Central memory CD8-positive, alpha-beta T cell (primary cell): ENCODE data around the gene CENPA.
"Not testable (repeated sequence)": the region's sequence is repeated elsewhere in the genome, so short reads cannot be mapped to it uniquely, and the experiment has no call there.

Experiments
- ATAC-seq: fragments of 150-1000 bp; cut with Tn5 transposase; replicated peaks from 2 replicates; pipeline ENCODE4 v1.10.0; 2022; ENCODE audit warnings: mild to moderate bottlenecking, moderate FRiP score, moderate number of reproducible peaks; ENCODE audit not compliant: poor library complexity, severe bottlenecking; ENCODE audit errors: extremely low read depth
- DNase-seq, 2 donors: peaks; one replicate each; pipeline ENCODE4 v3.0.0; 2021; ENCODE audit warnings: low spot score in 2 of 2
- H3K27ac Mint-ChIP-seq: one replicate; pipeline ENCODE4 v1.8.0; 2022; ENCODE audit warnings: low read depth, mild to moderate bottlenecking, moderate library complexity, mixed read lengths
- H3K27me3 Mint-ChIP-seq: one replicate; pipeline ENCODE4 v1.8.0; 2022; ENCODE audit warnings: mixed read lengths
- H3K36me3 Mint-ChIP-seq: one replicate; pipeline ENCODE4 v1.8.0; 2022; ENCODE audit warnings: mild to moderate bottlenecking, moderate library complexity, mixed read lengths; ENCODE audit not compliant: insufficient read depth
- H3K4me1 Mint-ChIP-seq: one replicate; pipeline ENCODE4 v1.8.0; 2022; ENCODE audit warnings: mixed read lengths
- H3K4me3 Mint-ChIP-seq: one replicate; pipeline ENCODE4 v1.8.0; 2022; ENCODE audit warnings: mild to moderate bottlenecking, moderate library complexity, mixed read lengths
- H3K9me3 Mint-ChIP-seq: one replicate; pipeline ENCODE4 v1.8.0; 2022; ENCODE audit warnings: mixed read lengths

The CENPA gene

GRCh38 chr2:26782876-26783704 lies 2.8 kb upstream of the CENPA start:
- peaks cover 6% of the 10 kb centered on the region for H3K4me1 Mint-ChIP-seq
- no peaks in the 10 kb centered on the region for H3K9me3 Mint-ChIP-seq
- DNase-seq: no peak
- peaks cover 27% of the 10 kb centered on the region for H3K36me3 Mint-ChIP-seq
- ATAC-seq: no peak
- no peak overlapping the region for H3K27ac Mint-ChIP-seq
- H3K4me3 Mint-ChIP-seq: no peak overlapping the region
- H3K27me3 Mint-ChIP-seq: no peaks in the 10 kb centered on the region

GRCh38 chr2:26784570-26785234 lies 1.2 kb upstream of the CENPA start:
- DNase-seq: no peak
- Mint-ChIP-seq H3K4me3 (peak overlapping the region; percentile 78), H3K9me3 (no peaks in the 10 kb centered on the region), H3K27ac (peak overlapping the region; percentile 47), H3K27me3 (no peaks in the 10 kb centered on the region), H3K36me3 (peaks cover 12% of the 10 kb centered on the region), H3K4me1 (peaks cover 6% of the 10 kb centered on the region)
- no peak for ATAC-seq

GRCh38 chr2:26786207-26787028 lies 562 bp downstream of the CENPA start:
- no peaks in the 10 kb centered on the region for H3K9me3 Mint-ChIP-seq
- peaks cover 6% of the 10 kb centered on the region for H3K4me1 Mint-ChIP-seq
- H3K36me3 Mint-ChIP-seq: peaks cover 5% of the 10 kb centered on the region
- no peaks in the 10 kb centered on the region for H3K27me3 Mint-ChIP-seq
- peak overlapping the region; percentile 78 for H3K4me3 Mint-ChIP-seq
- ATAC-seq (no peak), DNase-seq (no peak)
- H3K27ac Mint-ChIP-seq: peak overlapping the region; percentile 17

GRCh38 chr2:26792720-26793119 lies 6.9 kb downstream of the CENPA start:
- DNase-seq (no peak), ATAC-seq (no peak)
- Mint-ChIP-seq H3K9me3 (no peaks in the 10 kb centered on the region), H3K4me3 (no peak overlapping the region), H3K4me1 (no peaks in the 10 kb centered on the region), H3K27ac (no peak overlapping the region), H3K36me3 (peaks cover 6% of the 10 kb centered on the region), H3K27me3 (no peaks in the 10 kb centered on the region)

- ATAC-seq (no peak), DNase-seq (no peak)
- H3K36me3 Mint-ChIP-seq: peaks cover 6% of the 10 kb centered on the region
- H3K4me3 Mint-ChIP-seq: no peak overlapping the region
- no peaks in the 10 kb centered on the region for H3K27me3 Mint-ChIP-seq
- no peaks in the 10 kb centered on the region for H3K4me1 Mint-ChIP-seq
- no peak overlapping the region for H3K27ac Mint-ChIP-seq
- H3K9me3 Mint-ChIP-seq: no peaks in the 10 kb centered on the region
These were observed 7.7 kb downstream of the CENPA start for GRCh38 chr2:26793518-26793917.

- not testable (repeated sequence) for H3K4me3 Mint-ChIP-seq, H3K27me3 Mint-ChIP-seq, DNase-seq, H3K9me3 Mint-ChIP-seq, ATAC-seq, H3K36me3 Mint-ChIP-seq, H3K27ac Mint-ChIP-seq, H3K4me1 Mint-ChIP-seq
These were observed 9.3 kb downstream of the CENPA start for GRCh38 chr2:26795135-26795534.

GRCh38 chr2:26801328-26801727 lies 15.5 kb downstream of the CENPA start:
- no peaks in the 10 kb centered on the region for H3K4me1 Mint-ChIP-seq
- no peak for DNase-seq
- no peaks in the 10 kb centered on the region for H3K27me3 Mint-ChIP-seq
- H3K27ac Mint-ChIP-seq: no peak overlapping the region
- no peaks in the 10 kb centered on the region for H3K9me3 Mint-ChIP-seq
- no peak for ATAC-seq
- H3K4me3 Mint-ChIP-seq: no peak overlapping the region
- H3K36me3 Mint-ChIP-seq: peaks cover 4% of the 10 kb centered on the region

- H3K9me3 Mint-ChIP-seq: no peaks in the 10 kb centered on the region
- H3K36me3 Mint-ChIP-seq: peaks cover 3% of the 10 kb centered on the region
- no peak overlapping the region for H3K27ac Mint-ChIP-seq
- no peaks in the 10 kb centered on the region for H3K27me3 Mint-ChIP-seq
- ATAC-seq (no peak), DNase-seq (no peak)
- H3K4me3 Mint-ChIP-seq: no peak overlapping the region
- no peaks in the 10 kb centered on the region for H3K4me1 Mint-ChIP-seq
These were observed 15.9 kb downstream of the CENPA start for GRCh38 chr2:26801796-26802195.

GRCh38 chr2:26805241-26805676 lies 19.4 kb downstream of the CENPA start:
- no peak overlapping the region for H3K4me3 Mint-ChIP-seq
- DNase-seq (no peak), ATAC-seq (no peak)

GRCh38 chr2:26807788-26808460 lies 22.1 kb downstream of the CENPA start:
- Mint-ChIP-seq H3K9me3 (no peaks in the 10 kb centered on the region), H3K27ac (no peak overlapping the region), H3K4me1 (peaks cover 7% of the 10 kb centered on the region)

More at GRCh38 chr2:26805241-26805676, 19.4 kb downstream of the CENPA start:
- Mint-ChIP-seq H3K36me3 (peaks cover 3% of the 10 kb centered on the region), H3K27ac (no peak overlapping the region), H3K9me3 (no peaks in the 10 kb centered on the region), H3K4me1 (peaks cover 5% of the 10 kb centered on the region), H3K27me3 (no peaks in the 10 kb centered on the region)

GRCh38 chr2:26809211-26809610 lies 23.4 kb downstream of the CENPA start:
- Mint-ChIP-seq H3K27me3 (peaks cover 20% of the 10 kb centered on the region), H3K4me3 (no peak overlapping the region)
- no peak for ATAC-seq

More at GRCh38 chr2:26807788-26808460, 22.1 kb downstream of the CENPA start:
- Mint-ChIP-seq H3K27me3 (peaks cover 10% of the 10 kb centered on the region), H3K36me3 (no peaks in the 10 kb centered on the region), H3K4me3 (no peak overlapping the region)
- no peak for ATAC-seq
- no peak for DNase-seq

More at GRCh38 chr2:26809211-26809610, 23.4 kb downstream of the CENPA start:
- Mint-ChIP-seq H3K36me3 (no peaks in the 10 kb centered on the region), H3K9me3 (no peaks in the 10 kb centered on the region), H3K27ac (no peak overlapping the region), H3K4me1 (peaks cover 7% of the 10 kb centered on the region)
- no peak for DNase-seq
